Glutamatergic neuron (in vitro differentiated cells): ENCODE data around the gene SCUBE1. TPM values are rescaled to one million over a fixed set of nuclear protein-coding genes. Genes with fewer than 3 reads are reported as not detected.

Experiments
- DNase-seq: peaks from one replicate; pipeline ENCODE4 v3.0.0; 2022
- H3K27ac Mint-ChIP-seq: one replicate; pipeline ENCODE4 v1.8.0; 2020; ENCODE audit warnings: mild to moderate bottlenecking, mixed read lengths, inconsistent platforms; ENCODE audit not compliant: unreplicated experiment
- H3K27me3 Mint-ChIP-seq: one replicate; pipeline ENCODE4 v1.8.0; 2020; ENCODE audit warnings: mild to moderate bottlenecking, moderate library complexity, mixed read lengths, inconsistent platforms; ENCODE audit not compliant: unreplicated experiment
- H3K36me3 Mint-ChIP-seq: one replicate; pipeline ENCODE4 v1.8.0; 2020; ENCODE audit warnings: mild to moderate bottlenecking, mixed read lengths, inconsistent platforms; ENCODE audit not compliant: unreplicated experiment
- H3K4me1 Mint-ChIP-seq: one replicate; pipeline ENCODE4 v1.8.0; 2020; ENCODE audit warnings: mild to moderate bottlenecking, low read depth, mixed read lengths, inconsistent platforms; ENCODE audit not compliant: unreplicated experiment
- H3K4me3 Mint-ChIP-seq: one replicate; pipeline ENCODE4 v1.8.0; 2020; ENCODE audit warnings: mild to moderate bottlenecking, mixed read lengths, inconsistent platforms; ENCODE audit not compliant: unreplicated experiment
- H3K9me3 Mint-ChIP-seq: one replicate; pipeline ENCODE4 v1.8.0; 2020; ENCODE audit warnings: mild to moderate bottlenecking, moderate library complexity, mixed read lengths, inconsistent platforms; ENCODE audit not compliant: unreplicated experiment
- CTCF ChIP-seq: fragments of 200-600 bp; sonication (generic); IDR thresholded peaks from one replicate; pipeline ENCODE4 v1.5.0; 2021; ENCODE audit not compliant: partially characterized antibody, unreplicated experiment
- total RNA-seq: library from RNA; stranded (reverse); fragmentation: NEBNext Ultra II Directional; extraction: Animal tissue kit (Norgen Biotek cat#: 25700); gene quantifications from one replicate; pipeline ENCODE4 v1.2.1, GENCODE V29; 2021; ENCODE audit not compliant: unreplicated experiment

The SCUBE1 gene
- total RNA-seq, 1 donor from 2014 or later, result 25.8 TPM

GRCh38 chr22:43205261-43205691, 137.9 kb downstream of the SCUBE1 start:
- Mint-ChIP-seq H3K4me3 (no peak overlapping the region), H3K4me1 (peaks cover 14% of the 10 kb centered on the region), H3K27ac (no peak overlapping the region), H3K9me3 (no peaks in the 10 kb centered on the region), H3K36me3 (no peaks in the 10 kb centered on the region), H3K27me3 (peaks cover 1% of the 10 kb centered on the region)
- no peak for TF ChIP-seq CTCF
- no peak for DNase-seq

- no peak for TF ChIP-seq CTCF
- Mint-ChIP-seq H3K4me3 (no peak overlapping the region), H3K36me3 (no peaks in the 10 kb centered on the region), H3K9me3 (no peaks in the 10 kb centered on the region), H3K27me3 (peaks cover 5% of the 10 kb centered on the region), H3K27ac (no peak overlapping the region), H3K4me1 (peaks cover 24% of the 10 kb centered on the region)
- DNase-seq, result no peak
Measured at GRCh38 chr22:43203471-43203981, 139.6 kb downstream of the SCUBE1 start.

GRCh38 chr22:43202756-43203410, 140.3 kb downstream of the SCUBE1 start:
- H3K36me3 Mint-ChIP-seq, result no peaks in the 10 kb centered on the region
- peak overlapping the region; percentile 72 for H3K27ac Mint-ChIP-seq
- H3K4me3 Mint-ChIP-seq, result no peak overlapping the region
- no peak for TF ChIP-seq CTCF
- H3K9me3 Mint-ChIP-seq, result no peaks in the 10 kb centered on the region
- H3K4me1 Mint-ChIP-seq, result peaks cover 24% of the 10 kb centered on the region
- DNase-seq, result no peak
- H3K27me3 Mint-ChIP-seq, result peaks cover 5% of the 10 kb centered on the region

- DNase-seq, result no peak
Measured at GRCh38 chr22:43202326-43202725, 140.8 kb downstream of the SCUBE1 start.

More at GRCh38 chr22:43202326-43202725, 140.8 kb downstream of the SCUBE1 start:
- Mint-ChIP-seq H3K9me3 (no peaks in the 10 kb centered on the region), H3K4me1 (peaks cover 24% of the 10 kb centered on the region), H3K36me3 (no peaks in the 10 kb centered on the region), H3K27ac (no peak overlapping the region), H3K4me3 (no peak overlapping the region), H3K27me3 (peaks cover 5% of the 10 kb centered on the region)
- TF ChIP-seq CTCF, result no peak
